Stimulated activated CD8-positive, alpha-beta memory T cell treated with anti-CD3 and anti-CD28 coated beads, Interleukin-12 subunit alpha, Interleukin-12 subunit beta, amount 100 ng/mL, for 4 hours (primary cell): Measurements from ENCODE around the gene TBC1D2.
"Not testable (repeated sequence)": the region's sequence is repeated elsewhere in the genome, so short reads cannot be mapped to it uniquely, and the experiment has no call there.

Experiments used
- DNase-seq: peaks from one replicate; pipeline ENCODE4 v3.0.0-alpha.2; 2020; ENCODE audit warnings: low read depth

TBC1D2 gene

GRCh38 chr9:98186236-98186635 lies 69.2 kb downstream of the TBC1D2 start:
- DNase-seq: no peak

DNA sequence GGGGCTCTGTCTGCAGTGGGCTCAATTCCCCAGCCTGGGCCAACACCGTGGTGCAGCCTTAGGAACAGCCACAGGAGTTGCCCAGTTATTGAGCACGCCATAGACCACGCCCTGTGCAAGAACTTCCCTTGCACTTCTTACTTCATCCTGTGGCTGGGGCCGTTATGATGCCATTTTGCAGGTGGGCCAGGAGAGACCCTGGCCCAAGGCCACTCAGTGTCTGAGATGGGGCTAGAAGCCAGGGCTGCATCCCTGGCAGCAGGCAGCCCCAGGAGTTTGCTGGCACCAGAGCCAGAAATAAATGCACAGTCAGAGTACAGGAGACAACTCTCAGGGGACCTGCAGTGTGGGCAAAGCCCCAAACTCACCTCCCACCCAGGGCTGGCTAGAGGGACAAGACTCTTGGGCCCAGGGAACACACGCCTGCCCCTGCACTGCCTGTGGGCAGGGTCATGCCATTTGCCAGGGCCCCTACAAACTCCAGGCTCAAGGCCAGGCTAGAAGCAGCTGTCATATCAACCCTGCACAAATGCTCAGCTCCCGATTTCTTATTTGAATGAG lies 69.8 kb downstream of the TBC1D2 start:
- no peak for DNase-seq

GRCh38 chr9:98185021-98185567 lies 70.4 kb downstream of the TBC1D2 start:
- DNase-seq: no peak

DNA sequence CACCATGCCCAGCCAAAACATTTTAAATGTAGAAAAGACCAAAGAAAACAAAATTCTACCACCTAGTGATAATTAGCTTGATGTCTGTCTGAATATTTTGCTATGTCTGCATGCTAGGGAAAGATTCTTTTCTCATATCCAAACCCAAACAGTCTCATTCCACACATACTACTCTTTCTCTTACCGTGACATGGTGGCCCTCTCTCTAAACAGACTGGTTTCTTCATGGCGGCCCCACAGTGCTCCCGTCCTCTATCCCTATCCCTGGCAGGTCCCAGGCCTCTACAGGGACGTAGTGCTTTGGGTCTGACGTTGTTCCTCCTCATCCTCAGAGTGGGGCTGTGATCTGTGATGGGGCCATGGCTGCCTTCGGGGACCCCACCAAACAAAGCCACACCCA lies 71.1 kb downstream of the TBC1D2 start:
- DNase-seq: no peak

DNA sequence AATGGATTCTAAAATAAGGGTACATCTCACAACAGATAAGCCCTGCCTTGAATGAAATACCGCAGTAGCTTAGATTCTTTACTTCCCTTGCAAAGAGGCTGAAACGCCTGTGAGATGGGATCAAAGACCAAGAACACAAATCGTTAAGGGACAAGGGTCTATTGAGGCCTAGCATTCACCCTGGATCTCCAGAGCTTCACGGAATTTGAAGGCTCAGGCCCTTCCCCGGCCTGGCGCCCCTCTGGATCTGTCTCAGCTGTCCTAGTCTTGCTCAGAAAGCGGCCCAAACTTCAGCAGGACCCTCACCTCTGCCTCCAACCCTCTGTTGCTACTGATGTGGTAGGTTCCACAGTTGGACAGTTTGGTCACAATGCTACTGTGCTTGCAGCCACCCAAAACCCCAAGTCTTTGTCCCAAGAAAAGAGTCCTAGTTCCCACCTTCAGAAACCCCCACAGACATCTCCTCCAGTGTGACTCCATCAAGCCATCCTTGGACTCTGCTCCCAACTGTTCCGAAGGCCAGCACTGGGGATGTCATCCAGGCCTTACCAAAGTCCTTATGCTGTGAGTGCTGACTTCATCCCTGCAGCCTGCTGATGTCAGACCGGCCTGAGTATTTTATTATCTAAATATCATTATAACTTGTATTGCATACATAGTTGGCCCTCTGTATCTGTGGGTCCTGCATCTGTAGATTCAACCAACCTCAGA lies 72.4 kb downstream of the TBC1D2 start:
- no peak for DNase-seq

DNA sequence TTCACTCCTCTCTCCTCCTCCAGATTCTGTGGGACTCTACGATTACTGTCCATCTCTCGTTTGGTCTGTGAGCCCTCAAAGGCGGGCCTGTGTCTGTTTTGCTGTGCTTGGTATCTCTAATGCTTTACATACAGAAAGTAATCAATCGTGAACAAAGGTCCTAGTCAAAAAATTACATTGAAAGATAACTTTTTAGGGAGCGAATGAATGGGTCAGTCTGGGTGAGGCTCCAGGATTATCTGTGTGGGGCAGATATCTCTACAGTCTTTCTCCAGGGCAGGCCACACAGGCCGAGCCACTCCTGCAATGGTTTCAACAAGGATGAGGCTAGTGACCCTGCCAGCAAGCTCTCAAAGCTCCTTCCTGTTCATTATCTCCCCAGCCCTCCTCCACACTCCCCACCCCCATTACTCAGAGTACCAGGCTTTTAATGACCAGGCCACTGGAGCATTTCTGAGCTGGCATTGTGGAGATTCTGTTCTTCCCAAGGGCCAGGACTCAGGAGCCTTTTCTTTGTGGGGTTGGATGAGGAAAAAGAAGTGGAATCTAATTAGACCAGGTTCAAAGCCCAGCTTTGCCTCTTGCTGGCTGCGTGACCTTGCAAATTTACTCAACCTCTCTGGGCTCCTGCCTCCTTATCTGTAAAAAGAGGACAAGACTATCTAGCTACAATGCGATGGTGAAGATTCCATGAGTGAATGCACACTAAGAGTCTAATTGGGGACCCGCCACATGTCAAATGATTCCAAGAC lies 73.2 kb downstream of the TBC1D2 start:
- no peak for DNase-seq

- no peak for DNase-seq
Observed at GRCh38 chr9:98181746-98182068, 73.7 kb downstream of the TBC1D2 start.

DNA sequence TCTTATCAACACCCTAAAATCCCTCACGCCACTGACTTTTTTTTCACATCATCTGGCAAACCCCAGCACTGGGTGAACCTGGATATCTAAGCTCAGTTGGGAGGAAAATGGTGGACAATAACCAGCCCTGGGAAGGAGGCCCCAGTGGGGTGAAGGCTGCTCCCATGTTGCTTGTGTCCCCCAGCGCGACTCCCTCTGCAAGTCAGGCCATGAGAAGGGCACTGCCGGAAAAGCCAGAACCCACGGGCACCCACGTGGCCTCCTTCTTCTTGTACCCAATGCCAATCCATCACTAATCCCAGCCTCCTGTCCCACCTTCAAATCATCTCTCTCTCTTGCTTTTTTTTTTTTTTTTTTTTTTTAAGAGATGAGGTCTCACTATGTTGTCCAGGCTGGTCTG lies 74.5 kb downstream of the TBC1D2 start:
- DNase-seq: no peak

GRCh38 chr9:98178874-98179850 lies 76.3 kb downstream of the TBC1D2 start:
- DNase-seq: no peak

- DNase-seq: no peak
Observed at GRCh38 chr9:98176391-98177259, 78.8 kb downstream of the TBC1D2 start.

DNA sequence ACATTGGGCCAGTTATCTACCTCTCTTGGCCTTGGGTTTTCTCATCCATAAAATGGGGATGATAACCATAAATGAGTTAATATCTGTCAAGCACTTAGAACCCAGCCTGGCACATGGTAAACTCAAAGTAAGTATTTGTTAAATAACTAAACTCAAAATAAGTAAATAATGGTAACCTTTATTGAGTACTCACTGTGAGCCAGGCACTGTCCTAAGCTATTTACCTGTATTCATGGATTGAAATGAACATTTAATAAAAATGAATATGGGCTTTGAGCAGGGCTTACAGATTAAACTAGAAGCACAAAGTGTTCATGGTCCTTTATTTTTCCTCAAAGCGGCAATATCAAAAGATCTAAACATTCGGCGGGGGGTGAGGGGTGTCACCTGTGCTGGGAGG lies 79.7 kb downstream of the TBC1D2 start:
- DNase-seq: no peak

- DNase-seq: no peak
Observed at GRCh38 chr9:98175028-98175569, 80.3 kb downstream of the TBC1D2 start.

DNA sequence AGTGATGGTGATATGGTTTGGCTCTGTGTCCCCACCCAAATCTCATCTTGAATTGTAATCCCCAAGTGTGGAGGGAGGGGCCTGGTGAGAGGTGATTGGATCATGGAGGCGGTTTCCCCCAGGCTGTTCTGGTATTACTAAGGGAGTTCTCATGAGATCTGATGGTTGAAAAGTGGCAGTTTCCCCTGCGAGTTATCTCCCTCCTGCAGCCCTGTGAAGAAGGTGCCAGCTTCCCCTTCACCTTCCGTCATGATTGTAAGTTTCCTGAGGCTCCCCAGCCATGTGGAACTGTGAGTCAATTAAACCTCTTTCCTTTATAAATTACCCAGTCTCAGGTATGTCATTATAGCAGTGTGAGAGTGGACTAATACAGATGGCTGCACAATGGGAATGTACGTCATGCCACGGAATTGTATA lies 80.9 kb downstream of the TBC1D2 start:
- not testable (repeated sequence) for DNase-seq

GRCh38 chr9:98173181-98173580 lies 82.3 kb downstream of the TBC1D2 start:
- DNase-seq: no peak

GRCh38 chr9:98172604-98173003 lies 82.8 kb downstream of the TBC1D2 start:
- no peak for DNase-seq

DNA sequence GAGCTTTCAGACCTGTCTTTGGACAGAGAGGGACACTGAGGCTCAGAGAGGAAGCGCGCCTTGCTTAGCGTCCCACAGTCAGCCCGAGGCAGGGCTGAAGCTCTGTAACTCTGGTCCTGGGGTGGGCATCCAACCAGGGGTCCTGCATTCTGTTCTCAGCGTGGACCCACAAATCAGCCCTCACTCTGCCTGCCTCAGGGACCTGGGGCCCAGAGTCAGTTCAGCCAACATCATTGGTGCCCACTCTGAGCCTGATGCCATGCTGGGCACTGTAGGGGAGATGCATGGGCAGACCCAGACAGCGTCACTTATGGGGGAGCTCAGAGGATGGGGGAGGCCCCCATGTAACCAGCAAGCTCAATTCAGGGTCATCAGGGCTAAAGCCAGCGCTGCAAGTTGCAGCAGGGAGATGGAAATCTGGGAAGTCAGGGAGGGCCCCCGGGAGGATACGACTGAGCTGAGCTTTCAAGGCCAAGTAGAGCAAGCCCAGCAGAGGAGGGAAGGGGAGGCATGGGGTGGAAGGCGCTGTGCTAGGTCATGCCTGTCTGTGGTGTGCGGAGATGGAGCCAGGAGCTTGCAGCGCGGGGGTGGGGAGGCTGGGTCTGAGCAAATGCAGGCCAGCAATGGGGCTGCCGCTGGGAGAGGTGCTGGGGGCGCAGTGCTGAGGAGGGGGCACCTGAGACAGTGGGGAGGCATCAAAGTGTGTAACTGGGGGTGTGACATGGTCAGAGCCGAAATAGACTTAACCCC lies 84.1 kb downstream of the TBC1D2 start:
- DNase-seq: no peak

- DNase-seq: peak; percentile 10
Observed at GRCh38 chr9:98168941-98169488, 86.4 kb downstream of the TBC1D2 start.

DNA sequence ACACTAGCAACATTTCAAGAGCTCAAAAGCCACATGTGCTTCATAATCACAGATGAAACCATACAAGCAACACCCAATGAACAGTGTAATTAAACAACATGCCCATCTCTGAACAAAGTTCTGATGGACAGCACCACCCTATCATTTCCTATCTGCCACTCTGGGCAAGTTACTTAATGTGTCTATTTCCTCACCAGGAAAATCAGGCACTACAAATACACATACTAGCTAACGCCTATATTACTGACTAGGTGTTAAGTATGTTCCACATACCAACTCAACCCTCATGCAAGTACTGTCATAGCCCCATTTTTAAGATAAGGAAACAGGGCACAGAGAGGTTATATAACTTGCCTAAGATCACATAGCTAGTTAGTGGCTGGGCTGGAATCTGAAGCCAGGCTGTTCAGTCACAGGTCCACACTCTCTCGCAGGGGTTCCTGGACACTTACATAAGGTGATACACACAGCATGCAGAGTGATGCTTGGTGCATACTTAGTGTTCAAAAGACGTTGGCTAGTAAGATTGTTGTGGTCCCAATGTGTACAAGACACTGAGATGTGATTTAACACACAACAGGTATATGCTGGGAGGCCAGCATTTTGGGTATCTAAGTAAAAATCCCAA lies 87.2 kb downstream of the TBC1D2 start:
- DNase-seq: no peak

DNA sequence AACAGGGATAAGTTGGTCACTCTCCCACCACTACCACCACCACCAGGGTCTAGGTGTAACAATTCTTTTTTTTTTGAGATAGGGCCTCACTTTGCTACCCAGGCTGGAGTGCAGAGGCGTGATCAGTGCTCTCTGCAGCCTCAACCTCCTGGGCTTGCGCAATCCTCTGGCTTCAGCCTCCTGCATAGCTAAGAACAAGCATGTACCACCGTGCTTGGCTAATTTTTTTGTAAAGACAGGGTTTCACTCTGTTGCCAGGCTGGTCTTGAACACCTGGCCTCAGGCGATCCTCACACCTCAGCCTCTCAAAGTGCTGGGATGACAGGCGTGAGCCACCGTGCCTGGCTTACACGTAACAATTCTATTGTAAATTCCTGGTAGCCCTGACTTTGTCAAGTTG lies 90.5 kb downstream of the TBC1D2 start:
- DNase-seq: no peak
